Measurements from ENCODE around the gene IL17REL.

IL17REL gene

DNA sequence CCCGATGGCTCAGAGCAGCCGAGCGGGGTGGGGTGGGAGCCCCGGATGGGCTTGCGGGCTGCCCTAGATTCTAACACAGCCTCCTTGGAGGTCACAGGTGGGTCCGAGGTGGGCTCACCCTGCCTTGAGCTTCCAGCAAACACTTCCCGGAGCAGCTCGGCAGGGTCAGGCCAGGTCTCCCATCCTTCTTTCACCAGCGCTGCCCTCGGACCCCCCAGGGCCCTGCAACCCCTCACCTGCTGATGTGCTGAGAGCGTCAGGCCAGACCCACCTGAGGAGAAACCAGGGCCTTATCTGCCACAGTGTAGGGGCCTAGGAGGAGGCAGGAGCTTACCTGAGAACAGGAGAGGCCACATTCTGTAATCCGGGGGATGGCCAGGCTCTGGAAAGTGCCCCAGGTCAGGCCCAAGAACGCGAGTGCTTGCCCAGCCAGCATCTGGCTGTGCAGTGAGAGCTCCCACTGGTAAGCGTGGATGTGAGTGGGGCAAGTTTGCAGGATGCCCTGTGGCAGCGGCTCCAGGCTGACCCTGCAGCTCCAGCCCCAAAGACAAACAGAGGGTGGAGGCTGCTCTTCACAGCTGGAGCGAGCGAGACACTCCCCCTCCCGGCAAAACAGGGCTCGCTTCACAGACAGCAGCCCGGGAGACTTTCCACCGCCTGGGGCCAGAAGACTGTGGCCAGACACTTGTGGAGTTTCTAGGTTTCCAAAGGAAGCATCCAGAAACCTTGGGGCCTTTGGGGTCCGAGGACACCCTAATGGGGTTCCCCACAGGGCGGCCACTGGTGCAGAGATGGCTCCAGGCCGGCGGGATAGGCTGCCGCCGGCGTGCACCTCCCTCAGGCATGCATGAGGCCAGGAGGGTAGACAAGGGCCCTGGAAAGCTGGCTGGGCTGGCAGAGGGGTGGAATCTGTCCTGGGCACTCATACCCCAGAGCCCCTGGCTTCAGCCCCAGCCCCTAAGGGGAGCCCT lies at the start of gene IL17REL:
TSS of gene IL17REL (minus strand) at position 555 of the 971 bp plus-strand sequence. CDS start at position 436, 119 bp downstream.
- Histone ChIP-seq H3K9me3 (ENCODE audit: control insufficient read depth, insufficient read depth, low read length) (no peaks in the 10 kb centered on the region), H3K27ac (ENCODE audit: low read depth, low read length) (no peak within 1 kb of the TSS), H3K4me1 (ENCODE audit: control insufficient read depth, insufficient read depth, low read length) (peaks cover 4% of the 10 kb centered on the region; the same call in 1 of the 2 replicates), H3K27me3 (ENCODE audit: control insufficient read depth, insufficient read depth, low read length) (peaks cover 64% of the 10 kb centered on the region), H3K36me3 (ENCODE audit: control insufficient read depth, insufficient read depth, low read length) (no peaks in the 10 kb centered on the region), H3K9ac (ENCODE audit: low read depth, low read length) (no peak within 1 kb of the TSS), H3K4me3 (ENCODE audit: low read depth, low read length) (no peak within 1 kb of the TSS)

DNA sequence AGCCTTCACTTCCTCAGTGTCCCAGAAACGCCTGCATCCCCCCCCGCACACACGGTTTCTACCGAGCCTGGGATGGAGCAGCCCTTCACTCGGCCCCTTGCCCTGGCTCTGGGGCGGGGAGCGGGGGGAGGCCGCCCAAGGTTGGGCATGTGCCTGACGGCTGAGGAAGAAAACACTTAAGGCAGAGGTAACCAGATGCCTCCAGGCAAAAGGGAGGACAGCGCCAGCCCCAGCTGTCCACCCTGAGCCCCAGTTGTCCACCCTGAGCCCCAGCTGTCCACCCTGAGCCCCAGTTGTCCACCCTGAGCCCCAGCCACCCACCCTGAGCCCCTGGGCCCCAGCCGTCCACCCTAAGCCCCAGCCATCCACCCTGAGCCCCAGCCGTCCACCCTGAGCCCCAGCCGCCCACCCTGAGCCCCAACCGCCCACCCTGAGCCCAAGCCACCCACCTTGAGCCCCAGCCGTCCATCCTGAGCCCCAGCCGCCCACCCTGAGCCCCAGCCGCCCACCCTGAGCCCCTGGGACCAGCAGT lies 49.3 kb upstream of the IL17REL start:
- Histone ChIP-seq H3K36me3 (ENCODE audit: control insufficient read depth, insufficient read depth, low read length) (no peaks in the 10 kb centered on the region), H3K9me3 (ENCODE audit: control insufficient read depth, insufficient read depth, low read length) (no peaks in the 10 kb centered on the region), H3K9ac (ENCODE audit: low read depth, low read length) (no peak overlapping the region), H3K4me3 (ENCODE audit: low read depth, low read length) (no peak overlapping the region), H3K27me3 (ENCODE audit: control insufficient read depth, insufficient read depth, low read length) (peaks cover 26% of the 10 kb centered on the region), H3K27ac (ENCODE audit: low read depth, low read length) (no peak overlapping the region), H3K4me1 (ENCODE audit: control insufficient read depth, insufficient read depth, low read length) (peaks cover 2% of the 10 kb centered on the region)

DNA sequence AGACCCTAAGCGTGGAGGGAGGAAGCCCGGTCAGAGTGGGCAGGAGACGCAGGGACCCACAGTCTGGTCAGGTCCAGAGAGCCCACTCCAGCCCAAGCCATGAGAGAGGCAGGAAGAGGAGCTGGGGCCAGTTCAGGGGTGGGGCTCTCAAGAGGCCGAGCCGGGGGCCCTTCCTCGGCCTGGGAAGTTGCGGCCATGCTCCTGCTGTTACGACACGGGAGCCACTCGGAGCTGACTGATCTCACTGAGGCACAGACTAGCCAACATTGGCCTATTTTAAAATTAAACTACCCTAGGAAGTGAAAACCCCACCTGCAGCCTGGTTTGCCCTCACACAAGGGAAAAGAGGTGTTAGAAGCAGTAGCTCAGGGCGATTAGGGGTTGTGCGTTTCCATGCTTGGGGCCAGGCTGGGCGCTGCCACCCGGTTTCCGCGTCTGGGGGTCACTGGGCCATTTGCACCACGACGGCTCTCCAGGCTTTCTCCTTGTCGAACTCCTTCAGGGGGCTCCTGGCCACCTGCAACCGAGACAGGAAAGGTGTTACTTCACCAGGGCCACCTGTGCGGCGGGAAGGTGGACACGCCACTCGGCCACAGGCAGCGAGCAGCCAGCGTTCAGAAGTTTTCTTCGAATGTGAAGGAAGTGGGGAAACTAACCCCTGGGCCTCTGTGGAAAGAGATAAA lies 48.7 kb upstream of the IL17REL start:
- Histone ChIP-seq H3K9ac (ENCODE audit: low read depth, low read length) (no peak overlapping the region), H3K36me3 (ENCODE audit: control insufficient read depth, insufficient read depth, low read length) (no peaks in the 10 kb centered on the region), H3K27ac (ENCODE audit: low read depth, low read length) (no peak overlapping the region), H3K4me3 (ENCODE audit: low read depth, low read length) (no peak overlapping the region), H3K9me3 (ENCODE audit: control insufficient read depth, insufficient read depth, low read length) (no peaks in the 10 kb centered on the region), H3K4me1 (ENCODE audit: control insufficient read depth, insufficient read depth, low read length) (peaks cover 2% of the 10 kb centered on the region), H3K27me3 (ENCODE audit: control insufficient read depth, insufficient read depth, low read length) (peaks cover 26% of the 10 kb centered on the region)

DNA sequence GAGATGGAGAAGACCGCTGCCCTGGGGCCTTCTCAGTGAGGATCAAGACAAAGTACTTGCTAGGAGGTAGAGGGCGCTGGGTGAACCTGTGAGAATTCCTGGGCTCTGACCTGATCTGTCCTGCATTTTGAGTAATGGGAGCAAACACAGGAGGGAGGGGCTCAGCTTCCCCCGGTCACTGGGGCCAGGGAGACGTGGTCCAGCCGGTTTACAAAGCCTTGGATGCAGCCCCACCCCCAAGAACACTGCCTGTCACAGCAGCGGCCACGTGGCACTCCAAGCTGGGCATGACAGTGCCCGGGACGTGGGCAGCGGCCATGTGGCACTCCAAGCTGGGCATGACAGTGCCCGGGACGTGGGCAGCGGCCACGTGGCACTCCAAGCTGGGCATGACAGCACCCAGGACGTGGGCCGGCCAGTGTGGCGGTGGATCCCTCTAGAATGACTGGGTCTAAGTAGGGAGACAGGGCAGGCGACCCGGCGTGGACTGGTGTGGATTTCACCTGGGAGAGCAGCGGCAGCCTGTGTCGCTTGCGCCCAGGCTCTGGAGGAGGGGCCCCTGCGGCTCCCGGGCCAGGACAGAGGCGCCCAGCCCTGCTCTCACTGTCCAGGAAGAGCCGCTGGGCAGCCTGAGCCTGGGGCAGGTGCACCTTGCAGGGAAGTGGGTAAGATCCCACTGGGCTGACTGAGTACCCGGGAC lies 48.0 kb upstream of the IL17REL start:
- H3K4me1 ChIP-seq (ENCODE audit: control insufficient read depth, insufficient read depth, low read length): peaks cover 2% of the 10 kb centered on the region
- H3K9ac ChIP-seq (ENCODE audit: low read depth, low read length): no peak overlapping the region
- peaks cover 26% of the 10 kb centered on the region for H3K27me3 ChIP-seq (ENCODE audit: control insufficient read depth, insufficient read depth, low read length)
- no peaks in the 10 kb centered on the region for H3K9me3 ChIP-seq (ENCODE audit: control insufficient read depth, insufficient read depth, low read length)
- no peaks in the 10 kb centered on the region for H3K36me3 ChIP-seq (ENCODE audit: control insufficient read depth, insufficient read depth, low read length)
- H3K4me3 ChIP-seq (ENCODE audit: low read depth, low read length): no peak overlapping the region
- no peak overlapping the region for H3K27ac ChIP-seq (ENCODE audit: low read depth, low read length)

DNA sequence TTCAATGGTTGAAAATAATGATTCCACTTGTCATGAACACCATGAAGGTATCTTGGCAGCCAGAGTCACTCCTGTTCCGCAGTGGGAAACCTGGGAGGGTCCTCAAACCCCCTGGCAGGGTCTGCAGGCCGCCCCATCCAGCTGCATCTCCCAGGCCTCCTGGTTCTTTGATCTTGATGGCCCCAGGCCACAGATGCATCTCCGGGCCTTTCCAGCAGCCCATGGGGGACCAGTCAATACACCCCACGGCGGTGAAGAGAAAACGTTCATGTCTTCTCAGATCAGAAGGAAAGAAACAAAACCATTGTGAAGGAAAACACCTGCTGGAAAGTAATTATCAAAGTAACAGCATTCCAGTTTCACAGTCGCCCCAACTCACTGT lies 47.3 kb upstream of the IL17REL start:
- Histone ChIP-seq H3K4me3 (ENCODE audit: low read depth, low read length) (no peak overlapping the region), H3K36me3 (ENCODE audit: control insufficient read depth, insufficient read depth, low read length) (no peaks in the 10 kb centered on the region), H3K4me1 (ENCODE audit: control insufficient read depth, insufficient read depth, low read length) (peaks cover 2% of the 10 kb centered on the region), H3K9ac (ENCODE audit: low read depth, low read length) (no peak overlapping the region), H3K9me3 (ENCODE audit: control insufficient read depth, insufficient read depth, low read length) (no peaks in the 10 kb centered on the region), H3K27me3 (ENCODE audit: control insufficient read depth, insufficient read depth, low read length) (peaks cover 26% of the 10 kb centered on the region), H3K27ac (ENCODE audit: low read depth, low read length) (no peak overlapping the region)

DNA sequence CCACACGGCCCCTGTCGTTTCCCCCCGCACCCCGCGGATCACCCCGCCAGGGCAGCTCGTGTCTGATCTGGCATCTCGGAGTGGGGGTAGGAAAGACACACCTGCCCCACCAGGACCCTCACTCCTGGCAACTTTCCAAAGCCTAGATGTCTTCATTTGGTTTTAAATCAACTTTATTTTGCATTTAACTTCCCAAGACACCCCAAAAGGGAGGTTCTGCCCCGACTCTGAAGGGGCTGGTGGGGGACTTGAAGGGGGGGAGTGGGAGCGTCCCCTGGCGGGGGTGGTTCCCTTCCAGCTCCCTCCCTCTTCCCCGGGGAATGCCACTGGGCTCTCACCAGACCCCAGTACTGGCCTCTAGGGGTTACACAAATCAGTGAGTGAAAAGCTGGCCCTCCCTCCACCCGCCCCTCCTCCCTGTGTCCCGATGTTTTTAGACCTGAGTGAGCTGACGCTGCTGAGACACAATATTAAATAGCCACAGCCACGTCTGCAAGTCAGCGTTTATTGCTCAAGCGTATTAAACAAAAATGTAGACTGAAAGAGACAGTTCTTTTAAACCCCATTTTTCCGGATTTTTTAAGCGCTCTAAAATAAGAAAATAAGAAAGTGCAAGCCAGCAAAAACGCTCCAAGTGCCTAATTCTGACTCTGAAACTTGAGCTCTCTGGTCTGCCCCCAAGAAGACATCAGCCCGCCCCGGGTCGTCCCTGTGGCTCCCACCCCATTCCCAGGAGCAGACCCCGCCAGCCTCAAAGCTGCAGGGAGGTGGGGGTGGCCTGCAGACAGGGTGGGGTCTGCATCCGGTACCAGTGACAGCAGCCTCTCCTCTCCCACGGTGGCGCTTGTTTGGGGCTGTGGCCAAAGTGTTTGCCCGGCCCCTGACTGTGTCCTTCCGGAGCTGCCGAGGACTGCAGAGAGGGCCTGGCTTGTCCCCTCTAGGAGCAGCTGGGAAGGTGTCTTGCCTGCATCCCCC lies 46.6 kb upstream of the IL17REL start:
- Histone ChIP-seq H3K4me1 (ENCODE audit: control insufficient read depth, insufficient read depth, low read length) (peaks cover 2% of the 10 kb centered on the region), H3K9me3 (ENCODE audit: control insufficient read depth, insufficient read depth, low read length) (no peaks in the 10 kb centered on the region), H3K9ac (ENCODE audit: low read depth, low read length) (no peak overlapping the region), H3K27me3 (ENCODE audit: control insufficient read depth, insufficient read depth, low read length) (peaks cover 26% of the 10 kb centered on the region), H3K27ac (ENCODE audit: low read depth, low read length) (no peak overlapping the region), H3K4me3 (ENCODE audit: low read depth, low read length) (peak overlapping the region; percentile 58), H3K36me3 (ENCODE audit: control insufficient read depth, insufficient read depth, low read length) (no peaks in the 10 kb centered on the region)

DNA sequence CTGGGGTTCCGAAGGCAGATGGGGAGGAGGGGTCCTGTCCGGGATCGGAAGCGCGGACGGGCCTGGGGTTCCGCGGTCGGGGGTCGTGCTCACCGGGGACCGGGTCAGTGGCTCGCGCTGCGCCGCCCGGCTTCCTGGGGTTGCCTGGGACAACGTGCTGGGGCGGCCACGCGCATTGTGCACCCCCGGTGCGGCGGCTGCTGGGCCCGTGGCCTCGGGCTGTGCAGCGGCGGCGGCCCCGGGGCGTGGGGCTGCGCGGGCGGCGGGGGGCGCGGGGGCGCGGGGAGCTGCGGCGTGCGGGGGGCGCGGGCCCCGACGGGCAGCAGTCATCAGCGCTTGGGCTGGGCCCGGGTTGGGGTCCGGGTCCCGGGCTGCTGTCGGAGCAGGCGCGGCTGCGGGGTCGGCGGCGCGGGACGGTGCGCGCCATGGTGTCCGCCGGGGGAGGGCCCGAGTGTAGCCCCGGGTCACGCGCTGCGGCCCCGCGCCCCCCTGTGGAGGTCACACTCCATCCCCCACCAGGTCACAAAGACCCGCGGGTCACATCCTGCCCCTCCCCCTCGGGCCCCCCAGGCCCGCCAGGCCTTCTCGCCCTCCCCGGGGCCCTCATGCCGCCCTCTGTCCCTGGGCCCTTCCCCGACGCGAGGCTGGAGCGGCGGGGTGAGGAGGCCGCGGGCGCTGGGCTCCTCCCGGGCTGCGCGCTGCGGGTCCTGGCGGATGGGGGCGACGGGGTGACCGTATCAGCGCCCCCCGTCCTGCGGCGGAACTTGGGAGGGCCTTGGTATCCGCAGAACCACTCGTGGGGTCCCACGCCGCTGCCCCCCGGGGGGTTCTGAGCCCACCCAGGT lies 45.7 kb upstream of the IL17REL start, which contains the start of gene TTLL8:
TSS of gene TTLL8 (minus strand) at position 238 of the 845 bp plus-strand sequence.
- Histone ChIP-seq H3K9ac (ENCODE audit: low read depth, low read length) (no peak within 1 kb of the TSS), H3K27me3 (ENCODE audit: control insufficient read depth, insufficient read depth, low read length) (peaks cover 26% of the 10 kb centered on the region), H3K4me3 (ENCODE audit: low read depth, low read length) (peak within 1 kb of the TSS; percentile 58), H3K4me1 (ENCODE audit: control insufficient read depth, insufficient read depth, low read length) (peaks cover 2% of the 10 kb centered on the region), H3K27ac (ENCODE audit: low read depth, low read length) (no peak within 1 kb of the TSS), H3K36me3 (ENCODE audit: control insufficient read depth, insufficient read depth, low read length) (no peaks in the 10 kb centered on the region), H3K9me3 (ENCODE audit: control insufficient read depth, insufficient read depth, low read length) (no peaks in the 10 kb centered on the region)

DNA sequence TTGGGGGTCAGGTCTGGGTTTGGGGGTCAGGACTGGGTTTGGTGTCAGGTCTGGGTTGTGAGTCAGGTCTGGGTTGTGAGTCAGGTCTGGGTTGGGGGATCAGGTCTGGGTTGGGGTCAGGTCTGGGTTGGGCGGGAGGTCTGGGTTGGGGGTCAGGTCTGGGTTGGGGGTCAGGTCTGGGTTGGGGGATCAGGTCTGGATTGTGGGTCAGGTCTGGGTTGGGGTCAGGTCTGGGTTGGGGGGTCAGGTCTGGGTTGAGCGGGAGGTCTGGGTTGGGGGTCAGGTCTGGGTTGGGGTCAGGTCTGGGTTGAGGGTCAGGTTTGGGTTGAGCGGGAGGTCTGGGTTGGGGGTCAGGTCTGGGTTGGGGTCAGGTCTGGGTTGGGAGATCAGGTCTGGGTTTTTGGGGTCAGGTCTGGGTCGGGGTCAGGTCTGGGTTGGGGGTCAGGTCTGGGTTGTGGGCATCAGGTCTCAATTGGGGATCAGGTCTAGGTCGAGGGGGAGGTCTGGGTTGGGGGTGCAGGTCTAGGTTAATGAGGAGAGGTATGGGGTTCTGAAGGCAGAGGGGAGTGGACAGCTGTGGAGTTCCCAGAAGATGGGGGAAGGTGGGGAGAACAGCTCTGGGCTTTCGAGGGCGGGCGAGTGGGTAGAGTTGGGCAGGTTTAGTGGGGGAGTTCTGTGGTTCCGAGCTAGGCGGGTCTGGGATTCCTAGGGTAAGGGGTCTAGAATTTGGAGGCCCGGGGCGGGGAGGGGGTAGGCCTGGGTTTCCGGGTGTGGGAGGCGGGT lies 44.9 kb upstream of the IL17REL start:
- Histone ChIP-seq H3K27me3 (ENCODE audit: control insufficient read depth, insufficient read depth, low read length) (peaks cover 26% of the 10 kb centered on the region), H3K9ac (ENCODE audit: low read depth, low read length) (no peak overlapping the region), H3K9me3 (ENCODE audit: control insufficient read depth, insufficient read depth, low read length) (no peaks in the 10 kb centered on the region; the same call in 1 of the 2 replicates), H3K4me3 (ENCODE audit: low read depth, low read length) (no peak overlapping the region), H3K27ac (ENCODE audit: low read depth, low read length) (no peak overlapping the region), H3K4me1 (ENCODE audit: control insufficient read depth, insufficient read depth, low read length) (peaks cover 2% of the 10 kb centered on the region), H3K36me3 (ENCODE audit: control insufficient read depth, insufficient read depth, low read length) (no peaks in the 10 kb centered on the region)

Measured in HUES48 (cell line).